WTC11 (cell line): ENCODE data around the gene BCL2L1. TPM values are rescaled to one million over a fixed set of nuclear protein-coding genes. Genes with fewer than 3 reads are reported as not detected.
"Not testable (repeated sequence)": the region's sequence is repeated elsewhere in the genome, so short reads cannot be mapped to it uniquely, and the experiment has no call there.

ENCODE experiments used
- ATAC-seq: fragments of 200-7000 bp; cut with Tn5 transposase; 2 replicates; pipeline ENCODE4 v1.10.0; 2021; ENCODE audit warnings: mild to moderate bottlenecking, moderate library complexity
- CTCF ChIA-PET: fragments of 300-600 bp; sonication (Branson Sonifier 250); formaldehyde crosslinking; loops from one replicate; lab custom pipeline; 2021; ENCODE audit warnings: antibody characterized with exemption; lab: Charles Lee
- POLR2A ChIA-PET: fragments of 350-600 bp; sonication (Branson Sonifier 250); formaldehyde crosslinking; loops from one replicate; lab custom pipeline; 2021; ENCODE audit warnings: antibody characterized with exemption; lab: Charles Lee
- DNase-seq: peaks from one replicate; pipeline ENCODE4 v3.0.0; 2021; ENCODE audit warnings: low spot score
- H3K27ac Mint-ChIP-seq: 2 replicates; pipeline ENCODE4 v1.8.0; 2021; ENCODE audit warnings: mixed read lengths
- H3K27me3 Mint-ChIP-seq: 2 replicates; pipeline ENCODE4 v1.8.0; 2021; ENCODE audit warnings: low read depth, mild to moderate bottlenecking, moderate library complexity, mixed read lengths
- H3K36me3 Mint-ChIP-seq: 2 replicates; pipeline ENCODE4 v1.8.0; 2021; ENCODE audit warnings: mixed read lengths
- H3K4me1 Mint-ChIP-seq: 2 replicates; pipeline ENCODE4 v1.8.0; 2022; ENCODE audit warnings: mixed read lengths
- H3K4me3 Mint-ChIP-seq: 2 replicates; pipeline ENCODE4 v1.8.0; 2021; ENCODE audit warnings: mild to moderate bottlenecking, moderate library complexity, mixed read lengths
- H3K9me3 Mint-ChIP-seq: 2 replicates; pipeline ENCODE4 v1.8.0; 2021; ENCODE audit warnings: mixed read lengths
- ELF4 ChIP-seq: sonication (generic); formaldehyde crosslinking; IDR thresholded peaks from 2 replicates; pipeline ENCODE4 v1.8.1; 2022; ENCODE audit warnings: low read depth, mild to moderate bottlenecking, moderate library complexity, missing genetic modification reagents
- GABPB1 ChIP-seq: sonication (generic); formaldehyde crosslinking; IDR thresholded peaks from 2 replicates; pipeline ENCODE4 v1.8.1; 2023; ENCODE audit warnings: mild to moderate bottlenecking, missing genetic modification reagents
- NFATC4 ChIP-seq: fragments of 250-450 bp; sonication (Bioruptor Pico); IDR thresholded peaks from 2 replicates; pipeline ENCODE4 v1.9.0; 2021; ENCODE audit warnings: mild to moderate bottlenecking
- NFYB ChIP-seq: sonication (generic); formaldehyde crosslinking; conservative IDR thresholded peaks from 2 replicates; pipeline ENCODE4 v1.8.0; 2022; ENCODE audit warnings: low read depth, missing genetic modification reagents
- NR3C1 ChIP-seq: sonication (generic); formaldehyde crosslinking; conservative IDR thresholded peaks from 2 replicates; pipeline ENCODE4 v1.8.1; 2023; ENCODE audit warnings: low read depth, mild to moderate bottlenecking, missing genetic modification reagents
- RELA ChIP-seq: sonication (generic); formaldehyde crosslinking; IDR thresholded peaks from 2 replicates; pipeline ENCODE4 v1.8.1; 2022; ENCODE audit warnings: missing genetic modification reagents, mild to moderate bottlenecking, borderline replicate concordance
- TEAD4 ChIP-seq: sonication (generic); formaldehyde crosslinking; IDR thresholded peaks from 2 replicates; pipeline ENCODE4 v1.8.0; 2022; ENCODE audit warnings: mild to moderate bottlenecking, missing genetic modification reagents
- ZNF232 ChIP-seq: sonication (generic); formaldehyde crosslinking; IDR thresholded peaks from 2 replicates; pipeline ENCODE4 v1.8.0; 2022; ENCODE audit warnings: mild to moderate bottlenecking, missing genetic modification reagents
- ZNF671 ChIP-seq: fragments of 250-450 bp; sonication (Bioruptor Pico); IDR thresholded peaks from 2 replicates; pipeline ENCODE4 v1.8.0; 2021; ENCODE audit warnings: mild to moderate bottlenecking
- total RNA-seq: library from RNA; stranded (reverse); gene quantifications from 3 replicates; pipeline ENCODE4 v1.2.3, GENCODE V29; 2021
- TF ChIP-seq, protein P1 (sequence below): sonication (generic); formaldehyde crosslinking; IDR thresholded peaks from 2 replicates; pipeline ENCODE4 v1.8.0; 2022; ENCODE audit warnings: mild to moderate bottlenecking, missing genetic modification reagents
- TF ChIP-seq, protein P2 (sequence below): sonication (generic); formaldehyde crosslinking; IDR thresholded peaks from 2 replicates; pipeline ENCODE4 v1.8.0; 2023; ENCODE audit warnings: missing genetic modification reagents, mild to moderate bottlenecking, borderline replicate concordance

BCL2L1 gene
- total RNA-seq, 1 experiment from 2014 or later: 62.0 TPM

DNA sequence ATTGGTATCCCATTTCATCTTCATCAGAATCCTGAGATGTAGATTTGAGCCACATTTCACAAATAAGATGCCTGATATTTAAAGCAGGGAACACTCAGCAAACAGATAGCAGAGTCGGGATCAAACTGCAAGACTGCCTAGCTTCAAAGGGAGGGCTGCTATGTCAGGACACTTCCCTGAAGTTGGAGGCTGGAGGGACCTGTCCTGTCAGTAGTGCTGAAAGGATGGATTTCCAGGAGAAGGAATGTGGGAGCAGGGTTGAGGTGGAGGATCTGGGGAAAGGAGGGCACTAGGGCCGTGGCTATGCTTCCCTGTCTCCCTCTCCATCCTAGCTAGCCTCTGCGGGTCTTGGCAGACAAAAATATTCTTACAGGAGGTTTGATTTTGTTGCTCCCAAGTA, 52.8 kb downstream of the BCL2L1 start:
- no peak overlapping the region for H3K4me3 Mint-ChIP-seq
- H3K9me3 Mint-ChIP-seq: no peaks in the 10 kb centered on the region
- H3K36me3 Mint-ChIP-seq: peaks cover 6% of the 10 kb centered on the region; the same call in 1 of the 2 replicates
- H3K4me1 Mint-ChIP-seq: peaks cover 9% of the 10 kb centered on the region
- ATAC-seq: peak; percentile 46; the same call in 1 of the 2 replicates
- H3K27me3 Mint-ChIP-seq: no peaks in the 10 kb centered on the region
- ChIA-PET POLR2A (no interaction called here), CTCF (interaction anchor here (0.5 to 3.4 kb wide), 4 partner anchors 8 to 357 kb away, joined by 3 to 10 read pairs (median 6); no protein-coding TSS in a partner anchor)
- TF ChIP-seq NFYB (CRISPR knock-in tag): no peak
- TF ChIP-seq ZNF671 (CRISPR knock-in tag): no peak
- TF ChIP-seq NR3C1: no peak
- TF ChIP-seq, protein P1, sequence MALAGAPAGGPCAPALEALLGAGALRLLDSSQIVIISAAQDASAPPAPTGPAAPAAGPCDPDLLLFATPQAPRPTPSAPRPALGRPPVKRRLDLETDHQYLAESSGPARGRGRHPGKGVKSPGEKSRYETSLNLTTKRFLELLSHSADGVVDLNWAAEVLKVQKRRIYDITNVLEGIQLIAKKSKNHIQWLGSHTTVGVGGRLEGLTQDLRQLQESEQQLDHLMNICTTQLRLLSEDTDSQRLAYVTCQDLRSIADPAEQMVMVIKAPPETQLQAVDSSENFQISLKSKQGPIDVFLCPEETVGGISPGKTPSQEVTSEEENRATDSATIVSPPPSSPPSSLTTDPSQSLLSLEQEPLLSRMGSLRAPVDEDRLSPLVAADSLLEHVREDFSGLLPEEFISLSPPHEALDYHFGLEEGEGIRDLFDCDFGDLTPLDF (CRISPR knock-in tag): no peak
- no peak for TF ChIP-seq ELF4 (CRISPR knock-in tag)
- TF ChIP-seq ZNF232 (CRISPR knock-in tag): no peak
- TF ChIP-seq NFATC4 (CRISPR knock-in tag): no peak
- no peak for DNase-seq
- H3K27ac Mint-ChIP-seq: peak overlapping the region; percentile 34

DNA sequence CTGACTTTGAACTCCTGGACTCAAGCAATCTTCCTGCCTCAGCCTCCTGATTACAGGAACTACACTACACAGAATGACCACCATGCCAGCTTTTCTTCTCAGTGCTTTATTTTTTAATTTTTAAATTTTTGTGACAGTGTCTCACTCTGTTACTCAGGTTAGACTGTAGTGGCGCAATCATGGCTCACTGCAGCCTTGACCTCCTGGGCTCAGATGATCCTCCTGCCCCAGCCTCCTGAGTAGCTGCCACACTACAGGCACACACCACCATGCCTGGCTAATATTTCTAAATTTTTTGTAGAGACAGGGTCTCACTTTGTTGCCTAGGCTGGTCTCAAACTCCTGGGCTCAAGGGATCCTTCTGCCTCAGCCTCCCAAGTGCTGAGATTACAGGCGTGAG, 53.7 kb downstream of the BCL2L1 start:
- H3K36me3 Mint-ChIP-seq, H3K9me3 Mint-ChIP-seq, DNase-seq, H3K27me3 Mint-ChIP-seq, H3K4me3 Mint-ChIP-seq, H3K27ac Mint-ChIP-seq, ATAC-seq: not testable (repeated sequence)
- ChIA-PET CTCF (interaction anchor here (0.6 to 3.4 kb wide), 2 partner anchors 35 to 51 kb away, joined by 3 to 10 read pairs; no protein-coding TSS in a partner anchor), POLR2A (interaction anchor here (0.7 kb wide), 1 partner anchor 76 kb away, joined by 6 read pairs; no protein-coding TSS in a partner anchor)
- H3K4me1 Mint-ChIP-seq: peaks cover 11% of the 10 kb centered on the region

DNA sequence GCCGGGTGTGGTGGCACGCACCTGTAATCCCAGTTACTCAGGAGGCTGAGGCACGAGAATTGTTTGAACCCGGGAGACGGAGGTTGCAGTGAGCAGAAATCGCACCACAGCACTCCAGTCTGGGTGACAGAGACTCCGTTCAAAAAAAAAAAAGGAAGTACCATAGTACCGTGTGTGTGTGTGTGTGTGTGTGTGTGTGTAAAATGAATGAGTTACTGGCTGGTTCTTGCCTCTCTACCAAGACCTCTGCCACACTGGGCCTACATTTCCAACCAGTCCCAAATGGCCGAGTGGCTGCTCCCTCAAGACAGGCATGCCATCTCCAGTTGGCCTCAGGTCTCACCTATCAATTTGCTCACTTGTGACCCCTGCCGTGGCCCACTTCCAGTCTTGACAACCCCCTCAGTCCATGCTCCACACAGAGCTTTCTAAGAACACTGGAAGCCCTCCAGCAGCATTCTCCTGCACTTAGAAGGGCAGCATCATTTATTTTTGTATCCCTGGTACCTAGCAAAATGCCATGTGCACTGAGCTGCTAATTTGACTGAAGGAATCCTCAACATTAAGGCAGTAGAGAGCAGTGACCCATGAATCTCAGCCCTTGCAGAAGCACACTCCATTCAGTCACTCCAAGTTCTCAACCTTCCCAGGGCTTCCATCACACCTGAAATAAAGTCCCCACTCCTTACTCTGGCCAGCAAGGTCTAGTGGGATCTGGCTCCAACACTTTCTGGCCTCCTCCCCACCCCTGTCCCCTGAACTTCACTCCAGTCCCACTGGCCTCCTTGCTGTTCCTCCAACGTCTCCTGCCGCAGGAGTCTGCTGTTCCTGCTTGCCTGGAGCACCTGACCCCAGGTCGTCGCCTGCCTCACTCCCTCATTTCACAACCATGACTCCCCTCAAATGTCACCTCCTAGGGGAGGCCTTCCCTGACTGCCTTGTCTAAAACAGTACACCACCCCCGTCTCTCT, 55.1 kb downstream of the BCL2L1 start:
- Mint-ChIP-seq H3K27me3 (no peaks in the 10 kb centered on the region), H3K4me3 (no peak overlapping the region), H3K27ac (peak overlapping the region; percentile 87), H3K9me3 (no peaks in the 10 kb centered on the region), H3K36me3 (peaks cover 6% of the 10 kb centered on the region; the same call in 1 of the 2 replicates), H3K4me1 (peaks cover 16% of the 10 kb centered on the region)
- no peak for DNase-seq
- ChIA-PET POLR2A (no interaction called here), CTCF (interaction anchor here (0.7 to 1.5 kb wide), 4 partner anchors 55 to 155 kb away, joined by 3 to 6 read pairs (median 3); partner anchors contain the start of gene BCL2L1)
- no peak for ATAC-seq
- TF ChIP-seq RELA (CRISPR knock-in tag) (no peak), NR3C1 (no peak), TEAD4 (CRISPR knock-in tag) (no peak), GABPB1 (CRISPR knock-in tag) (no peak)
- TF ChIP-seq, protein P2, sequence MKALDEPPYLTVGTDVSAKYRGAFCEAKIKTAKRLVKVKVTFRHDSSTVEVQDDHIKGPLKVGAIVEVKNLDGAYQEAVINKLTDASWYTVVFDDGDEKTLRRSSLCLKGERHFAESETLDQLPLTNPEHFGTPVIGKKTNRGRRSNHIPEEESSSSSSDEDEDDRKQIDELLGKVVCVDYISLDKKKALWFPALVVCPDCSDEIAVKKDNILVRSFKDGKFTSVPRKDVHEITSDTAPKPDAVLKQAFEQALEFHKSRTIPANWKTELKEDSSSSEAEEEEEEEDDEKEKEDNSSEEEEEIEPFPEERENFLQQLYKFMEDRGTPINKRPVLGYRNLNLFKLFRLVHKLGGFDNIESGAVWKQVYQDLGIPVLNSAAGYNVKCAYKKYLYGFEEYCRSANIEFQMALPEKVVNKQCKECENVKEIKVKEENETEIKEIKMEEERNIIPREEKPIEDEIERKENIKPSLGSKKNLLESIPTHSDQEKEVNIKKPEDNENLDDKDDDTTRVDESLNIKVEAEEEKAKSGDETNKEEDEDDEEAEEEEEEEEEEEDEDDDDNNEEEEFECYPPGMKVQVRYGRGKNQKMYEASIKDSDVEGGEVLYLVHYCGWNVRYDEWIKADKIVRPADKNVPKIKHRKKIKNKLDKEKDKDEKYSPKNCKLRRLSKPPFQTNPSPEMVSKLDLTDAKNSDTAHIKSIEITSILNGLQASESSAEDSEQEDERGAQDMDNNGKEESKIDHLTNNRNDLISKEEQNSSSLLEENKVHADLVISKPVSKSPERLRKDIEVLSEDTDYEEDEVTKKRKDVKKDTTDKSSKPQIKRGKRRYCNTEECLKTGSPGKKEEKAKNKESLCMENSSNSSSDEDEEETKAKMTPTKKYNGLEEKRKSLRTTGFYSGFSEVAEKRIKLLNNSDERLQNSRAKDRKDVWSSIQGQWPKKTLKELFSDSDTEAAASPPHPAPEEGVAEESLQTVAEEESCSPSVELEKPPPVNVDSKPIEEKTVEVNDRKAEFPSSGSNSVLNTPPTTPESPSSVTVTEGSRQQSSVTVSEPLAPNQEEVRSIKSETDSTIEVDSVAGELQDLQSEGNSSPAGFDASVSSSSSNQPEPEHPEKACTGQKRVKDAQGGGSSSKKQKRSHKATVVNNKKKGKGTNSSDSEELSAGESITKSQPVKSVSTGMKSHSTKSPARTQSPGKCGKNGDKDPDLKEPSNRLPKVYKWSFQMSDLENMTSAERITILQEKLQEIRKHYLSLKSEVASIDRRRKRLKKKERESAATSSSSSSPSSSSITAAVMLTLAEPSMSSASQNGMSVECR (CRISPR knock-in tag): no peak
